GM19397 (cell line): ENCODE measurements around the gene FAM13A.
"Not testable (repeated sequence)": the region's sequence is repeated elsewhere in the genome, so short reads cannot be mapped to it uniquely, and the experiment has no call there.

Source experiments
- ATAC-seq: cut with Tn5 transposase; IDR thresholded peaks from one replicate; pipeline ENCODE4 v1.9.1; 2021; ENCODE audit warnings: mild to moderate bottlenecking, moderate library complexity; ENCODE audit not compliant: unreplicated experiment

FAM13A gene

GRCh38 chr4:89044147-89044900 lies 12.7 kb downstream of the FAM13A start:
- no peak for ATAC-seq

DNA sequence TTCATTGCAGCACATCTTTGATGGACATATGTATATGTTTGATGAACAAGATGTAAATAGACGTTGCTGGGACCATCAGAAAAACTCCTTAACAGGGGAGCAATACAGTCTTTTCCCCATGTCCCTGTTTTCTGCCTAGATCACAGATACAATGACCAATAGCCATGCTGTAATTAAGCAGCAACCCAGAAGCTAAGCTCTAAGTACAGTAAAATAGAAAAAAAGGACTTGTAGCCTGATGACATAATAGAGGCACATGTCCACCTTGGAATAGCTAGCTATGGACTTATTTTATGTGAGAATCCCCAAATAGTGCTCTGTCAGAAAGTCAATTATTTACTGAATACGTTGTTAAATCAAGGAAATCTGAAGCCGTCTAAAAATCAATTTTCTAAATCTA lies 14.9 kb downstream of the FAM13A start:
- ATAC-seq = no peak

DNA sequence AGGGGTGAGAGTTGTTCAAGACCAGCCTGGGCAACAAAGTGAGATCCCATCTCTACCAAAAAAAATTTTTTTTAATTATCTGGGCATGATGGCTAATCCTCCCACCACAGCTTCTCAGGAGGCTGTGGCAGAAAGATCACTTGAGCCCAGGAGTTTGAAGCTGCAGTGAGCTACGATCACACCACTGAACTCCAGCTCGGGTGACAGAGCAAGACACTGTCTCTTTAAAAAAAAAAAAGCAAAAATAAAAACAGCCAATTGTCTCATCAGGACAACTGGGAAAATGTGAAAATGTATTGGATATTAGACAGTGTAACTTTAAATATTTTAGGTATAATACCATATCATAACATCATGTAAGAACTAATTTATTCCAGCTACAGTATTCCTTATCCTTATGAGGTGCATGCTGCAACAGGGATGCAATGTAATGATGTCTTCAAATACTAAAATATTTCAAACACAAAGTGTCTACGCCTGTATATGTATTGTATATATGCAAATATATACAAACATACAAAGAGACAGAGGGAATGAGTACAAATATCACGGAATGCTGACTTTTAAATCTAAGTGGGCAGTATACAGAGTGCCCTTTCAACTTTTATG lies 17.2 kb downstream of the FAM13A start:
- no peak for ATAC-seq

GRCh38 chr4:89036535-89036934 lies 20.4 kb downstream of the FAM13A start:
- no peak for ATAC-seq

GRCh38 chr4:89031272-89031671 lies 25.7 kb downstream of the FAM13A start:
- ATAC-seq = no peak

GRCh38 chr4:89029591-89029990 lies 27.4 kb downstream of the FAM13A start:
- ATAC-seq = no peak

- ATAC-seq = no peak
Observed at GRCh38 chr4:89026542-89026941, 30.4 kb downstream of the FAM13A start.

DNA sequence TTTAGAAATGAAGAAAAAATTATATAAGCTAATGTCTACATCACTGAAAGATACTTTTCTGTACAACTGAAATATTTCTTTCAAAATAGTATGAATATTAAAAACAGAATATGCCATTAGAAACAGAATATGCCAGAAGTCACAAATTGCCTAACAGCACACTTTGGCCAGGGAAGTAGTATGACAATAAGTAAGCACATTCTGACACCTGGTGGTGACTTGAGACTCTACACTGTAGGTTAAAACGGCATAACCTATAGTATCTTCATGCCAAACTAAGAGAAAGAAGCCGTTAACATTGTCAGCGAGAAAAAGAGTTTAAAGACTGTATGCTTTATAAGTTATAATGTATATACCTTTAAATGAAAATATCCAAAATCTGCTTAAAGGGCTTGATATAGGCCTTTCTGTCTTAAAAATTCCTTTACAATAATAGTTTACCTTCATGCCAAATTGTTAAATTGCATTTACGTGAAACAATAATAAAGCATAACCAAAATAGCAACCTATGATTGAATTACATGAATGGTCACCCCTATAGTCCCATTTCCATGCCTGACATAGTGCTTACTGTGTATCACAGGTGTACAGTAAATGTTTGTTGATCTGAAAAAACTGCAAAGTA lies 32.8 kb downstream of the FAM13A start:
- peak; percentile 89 for ATAC-seq

DNA sequence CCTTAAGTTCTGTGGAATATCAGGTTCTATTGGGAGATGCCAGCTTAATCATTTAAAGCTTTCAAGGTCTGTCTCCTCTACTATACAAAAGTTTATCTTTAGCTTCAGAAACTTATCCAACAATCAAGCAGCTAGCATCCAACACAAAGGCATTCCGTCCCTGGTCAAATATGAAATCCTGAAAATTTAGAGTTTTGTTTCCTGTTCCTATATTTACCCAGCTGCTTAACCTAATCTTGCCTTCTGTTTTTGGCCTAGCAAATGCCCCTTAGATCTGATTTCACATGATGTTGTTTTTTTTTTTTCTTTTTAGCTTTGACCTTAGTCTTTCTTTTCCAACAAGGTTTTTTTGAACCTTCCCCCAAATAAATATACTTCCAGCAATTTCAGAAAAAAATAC lies 33.8 kb downstream of the FAM13A start:
- no peak for ATAC-seq

GRCh38 chr4:89022426-89023128 lies 34.4 kb downstream of the FAM13A start:
- no peak for ATAC-seq

DNA sequence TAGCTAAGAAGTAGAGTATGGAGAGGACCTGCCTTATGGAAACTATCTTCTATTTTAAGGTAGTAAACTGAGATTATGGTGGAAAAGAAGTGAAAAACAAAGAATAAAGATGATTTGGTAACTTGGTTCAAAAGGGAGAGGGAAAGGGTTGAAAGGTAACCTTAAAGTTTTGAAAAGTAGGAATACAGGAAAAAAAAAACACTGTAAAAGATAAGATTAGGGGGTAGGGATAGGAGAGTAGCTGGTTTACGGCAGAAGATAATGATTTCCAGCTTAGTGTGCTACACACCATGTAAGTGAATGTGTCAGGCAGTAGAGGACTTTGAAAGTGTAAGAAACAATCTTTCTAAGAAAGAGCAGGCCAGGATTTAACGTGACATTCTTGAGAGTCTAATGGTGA lies 35.3 kb downstream of the FAM13A start:
- no peak for ATAC-seq

- no peak for ATAC-seq
Observed at GRCh38 chr4:89021062-89021461, 35.9 kb downstream of the FAM13A start.

- not testable (repeated sequence) for ATAC-seq
Observed at GRCh38 chr4:89014897-89015296, 42.1 kb downstream of the FAM13A start.

DNA sequence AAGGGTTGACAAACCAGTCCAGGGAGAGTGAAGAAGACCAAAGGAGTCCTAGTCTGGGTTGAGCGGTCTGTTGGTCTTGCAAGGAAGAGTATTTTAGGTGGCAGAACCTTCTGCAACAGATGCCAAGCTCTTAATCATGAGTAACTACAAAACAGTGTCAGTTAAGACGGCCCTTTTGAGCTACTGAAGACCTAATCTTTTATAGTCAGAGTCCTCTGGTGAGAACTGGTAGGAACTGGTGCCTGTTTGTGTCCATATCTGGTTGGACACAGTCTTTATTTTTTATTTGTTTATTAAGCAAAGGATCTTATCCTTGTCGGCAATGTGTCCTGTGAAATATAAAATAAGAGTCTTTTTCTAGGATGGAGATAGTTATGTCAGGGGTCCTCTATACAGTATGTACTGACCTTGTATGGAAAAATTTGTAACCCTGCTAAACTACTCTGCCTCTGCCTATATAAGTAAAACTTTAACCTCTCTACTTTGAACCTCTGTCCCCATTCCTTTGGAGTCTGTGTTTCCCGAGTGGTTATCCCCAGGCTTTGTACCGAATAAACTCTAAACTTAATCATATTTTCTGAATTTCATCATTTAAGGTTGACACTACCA lies 47.1 kb downstream of the FAM13A start:
- ATAC-seq = no peak

GRCh38 chr4:89009115-89009514 lies 47.9 kb downstream of the FAM13A start:
- ATAC-seq = peak; percentile 60

DNA sequence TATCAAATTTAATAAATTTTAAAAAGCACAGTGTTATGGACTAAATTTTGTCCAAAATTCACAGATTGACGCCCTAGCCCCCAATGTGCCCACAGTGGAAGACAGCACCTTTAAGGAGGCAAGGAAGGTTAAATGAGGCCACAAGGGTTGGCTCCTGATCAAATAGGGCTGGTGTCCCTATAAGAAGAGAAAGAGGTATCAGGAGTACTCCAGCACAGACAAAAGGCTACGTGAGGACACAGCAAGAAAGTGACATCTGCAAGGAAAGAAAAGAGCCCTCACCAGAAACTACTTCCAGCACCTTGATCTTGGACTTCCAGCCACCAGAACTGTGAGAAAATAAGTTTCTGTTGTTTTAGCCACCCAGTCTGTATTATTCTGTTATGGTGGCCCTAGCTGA lies 48.8 kb downstream of the FAM13A start:
- ATAC-seq = no peak

GRCh38 chr4:89007338-89007939 lies 49.5 kb downstream of the FAM13A start:
- ATAC-seq = no peak

DNA sequence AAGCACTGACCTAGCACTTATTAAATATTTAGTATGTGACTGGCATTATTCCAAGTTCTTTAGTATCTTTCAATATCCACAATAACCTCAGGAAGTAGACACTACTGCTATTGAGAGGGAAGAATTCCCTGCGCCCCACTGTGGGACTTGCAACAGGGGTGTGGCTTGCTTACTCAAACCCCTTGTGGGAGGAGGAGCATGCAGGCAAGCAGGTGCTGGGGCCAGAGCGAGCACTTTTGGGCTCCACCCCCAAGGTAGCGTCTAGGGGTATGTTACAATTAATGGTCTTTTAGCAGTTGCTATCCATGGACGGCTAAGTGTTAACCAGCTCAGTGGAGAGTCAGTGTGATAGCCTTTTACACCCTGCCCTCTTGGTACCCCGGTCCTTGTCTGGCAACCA lies 50.7 kb downstream of the FAM13A start:
- no peak for ATAC-seq

DNA sequence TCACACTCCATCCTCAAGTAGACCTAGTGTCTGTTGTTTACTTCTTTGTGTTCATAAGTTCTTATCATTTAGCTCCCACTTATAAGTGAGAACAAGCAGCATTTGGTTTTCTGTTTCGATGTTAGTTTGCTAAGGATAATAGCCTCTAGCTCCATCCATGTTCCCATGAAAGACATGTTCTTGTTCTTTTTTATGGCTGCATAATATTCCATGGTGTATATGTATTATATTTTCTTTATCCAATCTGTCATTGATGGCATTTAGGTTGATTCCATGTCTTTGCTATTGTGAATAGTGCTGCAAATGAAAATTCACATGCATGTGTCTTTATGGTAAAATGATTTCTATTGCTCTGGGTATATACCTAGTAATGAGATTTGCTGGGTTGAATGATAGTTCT lies 51.9 kb downstream of the FAM13A start:
- ATAC-seq = not testable (repeated sequence)

DNA sequence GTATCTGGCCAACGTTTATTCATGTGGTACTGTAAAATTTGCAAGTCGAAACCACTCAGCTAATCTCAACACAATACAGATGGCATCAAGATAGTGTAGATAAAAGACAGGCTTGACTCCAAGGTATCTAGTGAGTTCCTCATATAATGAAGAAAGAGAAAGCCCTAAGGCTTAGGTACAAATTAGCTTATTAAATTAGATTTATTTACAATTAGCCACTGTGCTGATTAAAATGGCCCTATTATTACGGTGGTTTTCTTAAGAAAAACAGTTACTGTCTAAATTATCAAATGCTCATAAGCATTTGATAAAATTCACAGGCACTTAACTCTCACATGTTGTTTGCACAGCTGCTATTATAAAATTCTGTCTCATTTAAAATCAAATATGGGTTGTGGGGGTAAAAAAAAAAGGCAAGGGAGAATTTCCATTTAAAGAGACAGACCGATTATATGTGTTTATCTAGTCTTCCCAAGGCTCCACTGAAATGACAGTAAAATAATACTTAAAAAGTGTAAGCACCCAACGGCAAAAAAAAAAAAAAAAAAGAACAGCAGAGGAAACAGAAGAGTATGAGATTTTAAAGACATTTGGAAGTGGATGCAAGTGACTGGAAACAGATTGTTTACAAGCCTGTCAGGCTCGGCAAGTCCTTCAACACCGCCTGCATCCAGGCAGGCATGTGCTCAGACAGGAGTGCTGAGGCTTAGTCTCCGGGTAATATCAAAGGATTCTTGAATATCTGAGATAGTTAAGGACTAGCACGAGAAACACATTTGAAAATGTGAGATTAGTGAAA lies 55.1 kb downstream of the FAM13A start:
- ATAC-seq = no peak
